ENCODE measurements around the gene DCLRE1A. TPM values are rescaled to one million over a fixed set of nuclear protein-coding genes. Genes with fewer than 3 reads are reported as not detected.

DCLRE1A gene
- total and polyA plus RNA-seq, 9 of the 15 experiments (the other 6 are each of a cell fraction or from before 2014, with no cell fraction given) = 8.5 to 25.5 (median 15.5) TPM

DNA sequence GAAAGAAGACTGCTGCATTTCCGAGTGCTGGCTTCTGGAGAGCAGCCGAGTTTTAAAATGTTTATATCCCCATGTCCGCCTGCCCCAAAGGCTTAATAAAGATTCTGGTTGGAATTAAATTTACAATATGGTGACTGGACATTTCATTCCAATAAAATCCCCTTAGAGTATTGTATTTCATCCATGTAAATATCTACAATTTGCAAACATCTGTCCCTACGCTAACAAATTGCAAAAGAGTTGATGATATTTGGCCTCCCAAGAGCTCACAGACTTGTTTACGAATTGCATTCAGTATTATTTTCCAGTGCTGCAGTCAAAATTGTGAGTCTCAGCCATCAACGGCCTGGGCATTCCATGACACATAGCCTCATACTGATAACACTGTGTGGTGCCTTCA, 52.3 kb downstream of the DCLRE1A start:
- no peak for FAIRE-seq
- H3K27ac ChIP-seq (ENCODE audit: extremely low read depth, low read depth, low read length) = no peak overlapping the region
- no peak overlapping the region for H3K4me3 ChIP-seq
- DNase-seq (ENCODE audit: extremely low read depth in 1 of 4, low spot score in 3 of 4) = no peak
- intact Hi-C loops (cut with micrococcal nuclease) (no loop called here), in situ Hi-C loops (cut with MboI) (no loop called here)
- no peaks in the 10 kb centered on the region; a peak in 1 of 5 replicates for H3K27me3 ChIP-seq (ENCODE audit: control insufficient read depth in 2 of 2, insufficient read depth in 2 of 2, low read length in 2 of 2)
- TF ChIP-seq FOXJ3 (CRISPR knock-in tag; IDR thresholded peaks at IDR 0.05) = no peak
- TF ChIP-seq TCF7 (IDR thresholded peaks at IDR 0.05; ENCODE audit: borderline replicate concordance) = no peak
- no peak for TF ChIP-seq CSDE1 (IDR thresholded peaks at IDR 0.05)
- TF ChIP-seq, protein P1, sequence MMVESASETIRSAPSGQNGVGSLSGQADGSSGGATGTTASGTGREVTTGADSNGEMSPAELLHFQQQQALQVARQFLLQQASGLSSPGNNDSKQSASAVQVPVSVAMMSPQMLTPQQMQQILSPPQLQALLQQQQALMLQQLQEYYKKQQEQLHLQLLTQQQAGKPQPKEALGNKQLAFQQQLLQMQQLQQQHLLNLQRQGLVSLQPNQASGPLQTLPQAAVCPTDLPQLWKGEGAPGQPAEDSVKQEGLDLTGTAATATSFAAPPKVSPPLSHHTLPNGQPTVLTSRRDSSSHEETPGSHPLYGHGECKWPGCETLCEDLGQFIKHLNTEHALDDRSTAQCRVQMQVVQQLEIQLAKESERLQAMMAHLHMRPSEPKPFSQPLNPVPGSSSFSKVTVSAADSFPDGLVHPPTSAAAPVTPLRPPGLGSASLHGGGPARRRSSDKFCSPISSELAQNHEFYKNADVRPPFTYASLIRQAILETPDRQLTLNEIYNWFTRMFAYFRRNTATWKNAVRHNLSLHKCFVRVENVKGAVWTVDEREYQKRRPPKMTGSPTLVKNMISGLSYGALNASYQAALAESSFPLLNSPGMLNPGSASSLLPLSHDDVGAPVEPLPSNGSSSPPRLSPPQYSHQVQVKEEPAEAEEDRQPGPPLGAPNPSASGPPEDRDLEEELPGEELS (CRISPR knock-in tag; IDR thresholded peaks at IDR 0.05; ENCODE audit: borderline replicate concordance) = no peak
- TF ChIP-seq, protein P2, sequence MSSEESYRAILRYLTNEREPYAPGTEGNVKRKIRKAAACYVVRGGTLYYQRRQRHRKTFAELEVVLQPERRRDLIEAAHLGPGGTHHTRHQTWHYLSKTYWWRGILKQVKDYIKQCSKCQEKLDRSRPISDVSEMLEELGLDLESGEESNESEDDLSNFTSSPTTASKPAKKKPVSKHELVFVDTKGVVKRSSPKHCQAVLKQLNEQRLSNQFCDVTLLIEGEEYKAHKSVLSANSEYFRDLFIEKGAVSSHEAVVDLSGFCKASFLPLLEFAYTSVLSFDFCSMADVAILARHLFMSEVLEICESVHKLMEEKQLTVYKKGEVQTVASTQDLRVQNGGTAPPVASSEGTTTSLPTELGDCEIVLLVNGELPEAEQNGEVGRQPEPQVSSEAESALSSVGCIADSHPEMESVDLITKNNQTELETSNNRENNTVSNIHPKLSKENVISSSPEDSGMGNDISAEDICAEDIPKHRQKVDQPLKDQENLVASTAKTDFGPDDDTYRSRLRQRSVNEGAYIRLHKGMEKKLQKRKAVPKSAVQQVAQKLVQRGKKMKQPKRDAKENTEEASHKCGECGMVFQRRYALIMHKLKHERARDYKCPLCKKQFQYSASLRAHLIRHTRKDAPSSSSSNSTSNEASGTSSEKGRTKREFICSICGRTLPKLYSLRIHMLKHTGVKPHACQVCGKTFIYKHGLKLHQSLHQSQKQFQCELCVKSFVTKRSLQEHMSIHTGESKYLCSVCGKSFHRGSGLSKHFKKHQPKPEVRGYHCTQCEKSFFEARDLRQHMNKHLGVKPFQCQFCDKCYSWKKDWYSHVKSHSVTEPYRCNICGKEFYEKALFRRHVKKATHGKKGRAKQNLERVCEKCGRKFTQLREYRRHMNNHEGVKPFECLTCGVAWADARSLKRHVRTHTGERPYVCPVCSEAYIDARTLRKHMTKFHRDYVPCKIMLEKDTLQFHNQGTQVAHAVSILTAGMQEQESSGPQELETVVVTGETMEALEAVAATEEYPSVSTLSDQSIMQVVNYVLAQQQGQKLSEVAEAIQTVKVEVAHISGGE (CRISPR knock-in tag; IDR thresholded peaks at IDR 0.05) = no peak
- H4K20me1 ChIP-seq (replicated peaks; ENCODE audit: control insufficient read depth, insufficient read depth, low read length) = no peaks in the 10 kb centered on the region
- 46% methylated on average over 6 of the region's 6 CpGs for WGBS (ENCODE audit: insufficient coverage, low coverage, missing lambda C conversion rate)
- H3K4me1 ChIP-seq (replicated peaks in 1 of 2; ENCODE audit: control insufficient read depth in 2 of 2, insufficient read depth in 2 of 2, low read length in 2 of 2) = no peaks in the 10 kb centered on the region; a peak in 1 of 5 replicates
- no peak overlapping the region for H3K9ac ChIP-seq (ENCODE audit: insufficient read depth in 1 of 2, low read depth in 2 of 2, low read length in 2 of 2)
- no peaks in the 10 kb centered on the region for H3K9me1 ChIP-seq (ENCODE audit: control insufficient read depth, insufficient read depth, low read length)
- ChIA-PET POLR2A (interaction anchor here (0.5 kb wide), 1 partner anchor 149 kb away, joined by 4 read pairs; no protein-coding TSS in a partner anchor), CTCF (ENCODE audit: low intra/inter-chr PET ratio) (no interaction called here)
- H3K79me2 ChIP-seq (ENCODE audit: control insufficient read depth, insufficient read depth, low read length) = no peaks in the 10 kb centered on the region
- no peaks in the 10 kb centered on the region for H3K36me3 ChIP-seq (ENCODE audit: control insufficient read depth, insufficient read depth, low read length)
- peak overlapping the region; percentile 22; the same call in 1 of the 2 replicates for H2AFZ ChIP-seq (ENCODE audit: low read depth, low read length)
- H3K4me2 ChIP-seq (ENCODE audit: insufficient read depth, low read length) = no peak overlapping the region
- BruUV-seq (replicated peaks) = no TSS peak
- no peaks in the 10 kb centered on the region for H3K9me3 ChIP-seq (replicated peaks; ENCODE audit: control insufficient read depth, insufficient read depth, low read depth, low read length)
- no peak; the same call in 2 of the 3 replicates for ATAC-seq
